ENCODE results near the gene PSMC3.

PSMC3 gene

GRCh38 chr11:47451436-47451835 lies 25.2 kb upstream of the PSMC3 start:
- no peak for TF ChIP-seq SIN3A (IDR thresholded peaks at IDR 0.05; ENCODE audit: borderline replicate concordance, insufficient read depth, low read length)

GRCh38 chr11:47449541-47449940 lies 23.3 kb upstream of the PSMC3 start:
- no peak for TF ChIP-seq FOXP2 (optimal IDR thresholded peaks at IDR 0.05; ENCODE audit: borderline replicate concordance, extremely low read depth, extremely low read length, insufficient read depth)
- TF ChIP-seq SIN3A (IDR thresholded peaks at IDR 0.05; ENCODE audit: borderline replicate concordance, insufficient read depth, low read length), result no peak
- TF ChIP-seq TAF1 (IDR thresholded peaks at IDR 0.05; ENCODE audit: borderline replicate concordance, insufficient read depth, low read length), result no peak
- no peak for TF ChIP-seq POLR2AphosphoS5 (IDR thresholded peaks at IDR 0.05; ENCODE audit: low read depth, low read length)
- TF ChIP-seq REST (IDR thresholded peaks at IDR 0.05; ENCODE audit: insufficient read depth in 1 of 2, low read depth in 2 of 2, low read length in 2 of 2), result no peak

DNA sequence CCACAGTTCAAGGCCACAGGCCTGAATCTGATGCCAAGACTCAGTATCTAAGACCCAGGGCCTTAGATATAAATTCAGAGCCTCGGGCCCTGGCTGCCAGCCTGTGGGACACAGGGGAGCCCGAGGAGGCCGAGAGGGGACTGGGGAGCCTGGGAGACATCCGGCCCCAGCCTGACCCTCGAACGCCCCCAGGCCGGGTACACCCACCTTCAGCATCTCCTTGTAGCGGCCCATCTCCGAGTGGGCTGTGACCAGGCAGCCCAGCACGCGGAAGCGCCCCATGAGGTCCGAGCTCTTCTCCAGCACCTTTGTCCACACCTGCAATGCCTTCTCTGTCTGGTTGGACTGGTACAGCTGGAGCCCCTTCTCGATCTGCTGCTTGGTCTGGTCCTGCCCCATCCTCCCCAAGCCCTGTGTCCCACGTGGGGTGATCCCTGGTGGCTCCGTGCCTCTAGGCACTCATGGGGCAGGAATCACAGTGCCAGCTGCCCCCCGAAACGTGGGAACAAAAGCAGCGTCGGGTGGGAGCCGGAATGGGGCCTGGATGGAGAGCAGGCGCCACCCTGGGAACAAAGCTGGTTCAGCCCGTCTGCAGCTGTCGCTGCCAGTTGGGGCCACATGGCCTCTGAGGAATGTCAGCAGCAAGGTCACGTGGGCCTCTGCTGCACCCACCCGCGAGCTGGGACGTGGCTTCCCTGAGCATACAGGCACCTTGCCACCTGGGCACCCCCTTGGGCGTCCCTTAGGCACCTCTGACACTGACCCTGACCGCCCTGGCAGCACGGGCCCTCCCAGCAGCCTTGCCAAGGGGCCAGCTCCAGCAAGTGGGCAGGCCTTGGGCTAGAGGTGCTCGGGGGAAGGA lies 22.6 kb upstream of the PSMC3 start, which contains the start of gene RAPSN:
RAPSN (minus strand) TSS at position 571 of the 862 bp plus-strand sequence; CDS start at position 399, 172 bp downstream.
- TF ChIP-seq FOXP2 (optimal IDR thresholded peaks at IDR 0.05; ENCODE audit: borderline replicate concordance, extremely low read depth, extremely low read length, insufficient read depth), result no peak
- no peak for TF ChIP-seq POLR2AphosphoS5 (IDR thresholded peaks at IDR 0.05; ENCODE audit: low read depth, low read length)
- no peak for TF ChIP-seq REST (IDR thresholded peaks at IDR 0.05; ENCODE audit: insufficient read depth in 1 of 2, low read depth in 2 of 2, low read length in 2 of 2)
- no peak for TF ChIP-seq TAF1 (IDR thresholded peaks at IDR 0.05; ENCODE audit: borderline replicate concordance, insufficient read depth, low read length)
- no peak for TF ChIP-seq SIN3A (IDR thresholded peaks at IDR 0.05; ENCODE audit: borderline replicate concordance, insufficient read depth, low read length)

DNA sequence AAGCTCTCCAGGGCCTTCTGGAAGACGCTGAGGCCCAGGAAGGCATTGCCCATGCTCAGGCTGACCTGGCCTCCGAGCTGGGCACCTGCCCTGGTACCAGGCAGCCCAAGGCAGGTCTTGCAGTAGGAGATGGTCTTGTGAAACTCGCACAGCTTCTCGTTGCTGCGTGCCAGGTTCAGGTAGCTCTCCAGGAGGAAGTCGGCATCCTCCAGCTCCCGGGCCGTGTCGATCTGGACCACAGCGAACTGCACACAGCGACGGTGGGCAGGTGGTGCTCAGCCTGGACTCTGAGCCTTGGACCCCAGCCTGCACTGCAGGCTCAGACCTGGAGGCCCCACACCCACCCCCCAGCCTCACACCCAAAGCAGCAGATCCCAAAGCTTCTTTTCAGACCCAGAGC lies 21.7 kb upstream of the PSMC3 start:
- no peak for TF ChIP-seq SIN3A (IDR thresholded peaks at IDR 0.05; ENCODE audit: borderline replicate concordance, insufficient read depth, low read length)
- TF ChIP-seq FOXP2 (optimal IDR thresholded peaks at IDR 0.05; ENCODE audit: borderline replicate concordance, extremely low read depth, extremely low read length, insufficient read depth), result no peak
- TF ChIP-seq TAF1 (IDR thresholded peaks at IDR 0.05; ENCODE audit: borderline replicate concordance, insufficient read depth, low read length), result no peak

GRCh38 chr11:47446833-47447232 lies 20.6 kb upstream of the PSMC3 start:
- TF ChIP-seq SIN3A (IDR thresholded peaks at IDR 0.05; ENCODE audit: borderline replicate concordance, insufficient read depth, low read length) (no peak), TAF1 (IDR thresholded peaks at IDR 0.05; ENCODE audit: borderline replicate concordance, insufficient read depth, low read length) (no peak), POLR2AphosphoS5 (IDR thresholded peaks at IDR 0.05; ENCODE audit: low read depth, low read length) (no peak), FOXP2 (optimal IDR thresholded peaks at IDR 0.05; ENCODE audit: borderline replicate concordance, extremely low read depth, extremely low read length, insufficient read depth) (no peak), REST (IDR thresholded peaks at IDR 0.05; ENCODE audit: insufficient read depth in 1 of 2, low read depth in 2 of 2, low read length in 2 of 2) (no peak)

DNA sequence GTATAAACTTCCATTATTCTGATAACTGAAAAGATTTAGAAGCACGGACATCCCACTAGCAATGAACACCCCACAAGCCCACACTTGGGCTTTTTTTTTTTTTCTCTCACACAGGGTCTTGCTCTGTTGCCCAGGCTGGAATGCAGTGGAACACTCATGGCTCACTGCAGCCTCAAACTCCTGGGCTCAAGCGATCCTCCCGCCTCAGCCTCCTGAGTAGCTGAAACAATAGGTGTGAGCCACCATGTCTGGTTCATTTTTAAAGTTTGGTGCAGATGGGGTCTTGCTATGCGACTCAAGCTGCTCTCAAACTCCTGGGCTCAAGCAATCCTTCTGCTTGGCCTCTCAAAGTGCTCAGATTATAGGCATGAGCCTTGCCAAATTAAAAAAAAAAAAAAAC lies 19.6 kb upstream of the PSMC3 start:
- TF ChIP-seq SIN3A (IDR thresholded peaks at IDR 0.05; ENCODE audit: borderline replicate concordance, insufficient read depth, low read length), result no peak
